K562 (cell line): Measurements from ENCODE around the gene ITPA. TPM values are rescaled to one million over a fixed set of nuclear protein-coding genes. Genes with fewer than 3 reads are reported as not detected.
A peak's percentile ranks its signal among the peaks of the same experiment; 100 is the strongest.

Experiments
- ATAC-seq: fragments of 200-7000 bp; cut with Tn5 transposase; 3 replicates; pipeline ENCODE4 v1.9.1; 2020; ENCODE audit warnings: moderate library complexity
- BruUV-seq: library from RNA; stranded (reverse); fragments of 400-500 nt; replicated peaks from 2 replicates; lab custom pipeline; 2021; lab: Mats Ljungman, UMichigan
- CTCF ChIA-PET: fragments of 300-600 bp; formaldehyde crosslinking; extraction: SDS; loops from one replicate; lab custom pipeline; 2021; ENCODE audit warnings: low intra/inter-chr PET ratio; lab: Yijun Ruan, JAX
- POLR2A ChIA-PET: fragments of 300-600, 350-650 bp; sonication (Branson Sonifier 250); formaldehyde crosslinking; extraction: SDS; loops from one replicate; lab custom pipeline; 2021; ENCODE audit warnings: antibody characterized with exemption, inconsistent platforms; lab: Yijun Ruan, JAX
- DNase-seq, 4 experiments: peaks; one replicate each; pipeline versions ENCODE4 v3.0.0 to v3.0.0-alpha.2; 2011 to 2018; ENCODE audit warnings: low spot score in 3 of 4, mixed read lengths in 3 of 4; ENCODE audit errors: extremely low read depth in 1 of 4
- FAIRE-seq: peaks from 2 replicates; lab custom pipeline; 2011; peaks lifted over from hg19 to GRCh38; lab: Jason Lieb, UNC
- H2AFZ ChIP-seq: 2 replicates; pipeline ENCODE4 v1.6.0; 2011; ENCODE audit warnings: low read depth, low read length, control low read depth, inconsistent platforms
- H3K27ac ChIP-seq: fragments of 200-600 bp; 3 replicates; pipeline ENCODE4 v1.8.0; 2011; ENCODE audit warnings: low read depth, mild to moderate bottlenecking, control low read depth, inconsistent platforms, low read length, moderate library complexity, mixed read lengths; ENCODE audit errors: extremely low read depth
- H3K27me3 ChIP-seq, 2 experiments: fragments of 300-600 bp in 1 of 2; 2 replicates in 1 of 2; 3 replicates in 1 of 2; pipeline versions ENCODE4 v1.6.0 to v1.8.0; 2011; ENCODE audit warnings: inconsistent platforms in 2 of 2, low read length in 2 of 2, mild to moderate bottlenecking in 1 of 2, mixed read lengths in 1 of 2, moderate library complexity in 1 of 2; ENCODE audit not compliant: control insufficient read depth in 2 of 2, insufficient read depth in 2 of 2
- H3K36me3 ChIP-seq: fragments of 300-600 bp; 3 replicates; pipeline ENCODE4 v1.8.0; 2011; ENCODE audit warnings: mild to moderate bottlenecking, low read length, inconsistent platforms; ENCODE audit not compliant: control insufficient read depth, insufficient read depth
- H3K4me1 ChIP-seq, 2 experiments: fragments of 200-600 bp in 1 of 2; replicated peaks in 1 of 2; 2 replicates in 1 of 2; 3 replicates in 1 of 2; pipeline versions ENCODE4 v1.5.1 to v1.8.0; 2011; ENCODE audit warnings: inconsistent platforms in 2 of 2, low read length in 2 of 2, mild to moderate bottlenecking in 1 of 2, mixed read lengths in 1 of 2, moderate library complexity in 1 of 2; ENCODE audit not compliant: control insufficient read depth in 2 of 2, insufficient read depth in 2 of 2
- H3K4me2 ChIP-seq: 2 replicates; pipeline ENCODE4 v1.6.1; 2011; ENCODE audit warnings: low read length, control low read depth, inconsistent platforms, mixed read lengths; ENCODE audit not compliant: insufficient read depth
- H3K4me3 ChIP-seq: fragments of 200-600 bp; sonication (generic), shearing (Covaris generic); 2 replicates; pipeline ENCODE4 v1.5.1; 2016; ENCODE audit warnings: control low read depth, inconsistent platforms
- H3K79me2 ChIP-seq: fragments of 200-600 bp; 3 replicates; pipeline ENCODE4 v1.8.0; 2011; ENCODE audit warnings: low read length, inconsistent platforms; ENCODE audit not compliant: control insufficient read depth, insufficient read depth
- H3K9ac ChIP-seq, 2 experiments: 2 replicates each; pipeline versions ENCODE4 v1.6.0 to v1.6.1; 2011; ENCODE audit warnings: low read depth in 2 of 2, low read length in 2 of 2, control low read depth in 1 of 2, inconsistent platforms in 1 of 2, mild to moderate bottlenecking in 1 of 2, mixed read lengths in 1 of 2; ENCODE audit not compliant: insufficient read depth in 1 of 2
- H3K9me1 ChIP-seq: one replicate; pipeline ENCODE4 v1.6.0; 2011; ENCODE audit warnings: inconsistent platforms, mild to moderate bottlenecking, low read length, moderate library complexity; ENCODE audit not compliant: control insufficient read depth, insufficient read depth
- H3K9me3 ChIP-seq: replicated peaks from 2 replicates; pipeline ENCODE4 v1.5.1; 2011; ENCODE audit warnings: low read depth, low read length, inconsistent platforms; ENCODE audit not compliant: control insufficient read depth, insufficient read depth
- H4K20me1 ChIP-seq: replicated peaks from 2 replicates; pipeline ENCODE4 v1.6.1; 2011; ENCODE audit warnings: low read length, inconsistent platforms, mixed read lengths; ENCODE audit not compliant: control insufficient read depth, insufficient read depth
- HDGF ChIP-seq: fragments of 450-650 bp; IDR thresholded peaks from 2 replicates; pipeline ENCODE4 v1.6.1; 2016
- NFYB ChIP-seq: IDR thresholded peaks from 2 replicates; pipeline ENCODE4 v1.6.1; 2011; ENCODE audit warnings: mild to moderate bottlenecking, moderate library complexity; ENCODE audit not compliant: insufficient read length; ENCODE audit errors: extremely low read depth
- ZNF3 ChIP-seq: fragments of 250-450 bp; sonication (Bioruptor Pico); IDR thresholded peaks from 2 replicates; pipeline ENCODE4 v1.5.0; 2021; ENCODE audit warnings: mild to moderate bottlenecking, moderate library complexity
- ZNF717 ChIP-seq: fragments of 250-450 bp; sonication (Bioruptor Pico); IDR thresholded peaks from 2 replicates; pipeline ENCODE4 v1.5.0; 2021
- ZNF778 ChIP-seq: fragments of 450-650 bp; formaldehyde crosslinking; IDR thresholded peaks from 2 replicates; pipeline ENCODE4 v1.4.0; 2020; ENCODE audit warnings: mild to moderate bottlenecking, moderate library complexity
- WGBS: fragments of 100-300 bp; shearing (Covaris generic); methylation state at CpG from one replicate; pipeline ENCODE4 v1.1.6; 2016; ENCODE audit warnings: low coverage, mixed read lengths; ENCODE audit not compliant: insufficient coverage; ENCODE audit errors: missing lambda C conversion rate; 5-methylcytosine and 5-hydroxymethylcytosine counted together
- in situ Hi-C: fragments of 300-500 bp; cut with MboI; formaldehyde crosslinking; loops from 4 replicates; pipeline ENCODE4 v1.15.0; 2018; ENCODE audit warnings: inconsistent platforms, mixed read lengths
- intact Hi-C: fragments of 100-400 bp; cut with micrococcal nuclease; formaldehyde crosslinking; loops from 2 replicates; pipeline ENCODE4 v1.14.2; 2022
- polyA plus RNA-seq, 8 experiments: library from polyadenylated mRNA; depleted of rRNA in 4 of 8; stranded (reverse) in 5 of 8; unstranded in 3 of 8; fragments of >200 nt; fragmentation: Nextera tagmentation in 2 of 8; fragmentation: Illumina TruSeq in 1 of 8; extraction: Ambion mirVana in 2 of 8; extraction: Trizol in 1 of 8; gene quantifications; 2 replicates each; pipeline versions ENCODE4 v1.2.1 to v1.2.3, GENCODE V29; 2011 to 2014; ENCODE audit warnings: inconsistent platforms in 1 of 8, missing spikeins in 1 of 8
- total RNA-seq, 7 experiments: library from RNA; depleted of rRNA in 6 of 7; stranded (reverse); fragments of >200 nt in 6 of 7; fragmentation: Illumina TruSeq in 2 of 7; extraction: Trizol in 2 of 7; gene quantifications; 2 replicates each; pipeline versions ENCODE4 v1.2.1 to v1.2.3, GENCODE V29; 2011 to 2021; ENCODE audit warnings: low replicate concordance in 1 of 7
- TF ChIP-seq, protein P1 (sequence below): fragments of 450-650 bp; IDR thresholded peaks from 2 replicates; pipeline ENCODE4 v1.7.1; 2018; ENCODE audit warnings: mild to moderate bottlenecking, low read depth; ENCODE audit not compliant: partially characterized antibody

Gene ITPA
- total and polyA plus RNA-seq, 9 of the 15 experiments (the other 6 are each of a cell fraction or from before 2014, with no cell fraction given), result 5.0 to 79.7 (median 36.7) TPM

DNA sequence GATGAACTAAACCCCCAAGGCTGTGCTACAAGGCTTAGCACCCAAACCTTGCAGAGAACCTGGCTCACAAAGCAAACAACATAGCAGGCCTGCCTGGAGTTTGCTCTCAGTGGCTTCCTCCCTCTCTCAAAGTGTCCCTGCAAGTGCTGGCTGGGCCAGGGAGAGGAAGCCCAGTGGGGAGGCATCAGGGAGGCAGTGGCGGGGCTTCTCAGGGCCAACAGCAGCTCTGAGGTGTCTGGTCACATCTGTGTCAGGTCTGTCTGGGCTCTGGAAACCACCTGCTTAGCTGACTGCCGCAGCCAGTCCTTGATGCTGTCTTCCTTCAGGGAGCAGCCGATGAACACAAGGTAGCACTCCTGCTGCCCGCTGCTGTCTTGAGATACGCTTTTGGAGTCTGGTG, 46.4 kb downstream of the ITPA start (continued):
- TF ChIP-seq ZNF778 (CRISPR knock-in tag) (no peak), HDGF (no peak), ZNF717 (CRISPR knock-in tag) (no peak)
- TF ChIP-seq, protein P1, sequence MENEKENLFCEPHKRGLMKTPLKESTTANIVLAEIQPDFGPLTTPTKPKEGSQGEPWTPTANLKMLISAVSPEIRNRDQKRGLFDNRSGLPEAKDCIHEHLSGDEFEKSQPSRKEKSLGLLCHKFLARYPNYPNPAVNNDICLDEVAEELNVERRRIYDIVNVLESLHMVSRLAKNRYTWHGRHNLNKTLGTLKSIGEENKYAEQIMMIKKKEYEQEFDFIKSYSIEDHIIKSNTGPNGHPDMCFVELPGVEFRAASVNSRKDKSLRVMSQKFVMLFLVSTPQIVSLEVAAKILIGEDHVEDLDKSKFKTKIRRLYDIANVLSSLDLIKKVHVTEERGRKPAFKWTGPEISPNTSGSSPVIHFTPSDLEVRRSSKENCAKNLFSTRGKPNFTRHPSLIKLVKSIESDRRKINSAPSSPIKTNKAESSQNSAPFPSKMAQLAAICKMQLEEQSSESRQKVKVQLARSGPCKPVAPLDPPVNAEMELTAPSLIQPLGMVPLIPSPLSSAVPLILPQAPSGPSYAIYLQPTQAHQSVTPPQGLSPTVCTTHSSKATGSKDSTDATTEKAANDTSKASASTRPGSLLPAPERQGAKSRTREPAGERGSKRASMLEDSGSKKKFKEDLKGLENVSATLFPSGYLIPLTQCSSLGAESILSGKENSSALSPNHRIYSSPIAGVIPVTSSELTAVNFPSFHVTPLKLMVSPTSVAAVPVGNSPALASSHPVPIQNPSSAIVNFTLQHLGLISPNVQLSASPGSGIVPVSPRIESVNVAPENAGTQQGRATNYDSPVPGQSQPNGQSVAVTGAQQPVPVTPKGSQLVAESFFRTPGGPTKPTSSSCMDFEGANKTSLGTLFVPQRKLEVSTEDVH, result no peak
- TF ChIP-seq, all 486 proteins: peak for 0

DNA sequence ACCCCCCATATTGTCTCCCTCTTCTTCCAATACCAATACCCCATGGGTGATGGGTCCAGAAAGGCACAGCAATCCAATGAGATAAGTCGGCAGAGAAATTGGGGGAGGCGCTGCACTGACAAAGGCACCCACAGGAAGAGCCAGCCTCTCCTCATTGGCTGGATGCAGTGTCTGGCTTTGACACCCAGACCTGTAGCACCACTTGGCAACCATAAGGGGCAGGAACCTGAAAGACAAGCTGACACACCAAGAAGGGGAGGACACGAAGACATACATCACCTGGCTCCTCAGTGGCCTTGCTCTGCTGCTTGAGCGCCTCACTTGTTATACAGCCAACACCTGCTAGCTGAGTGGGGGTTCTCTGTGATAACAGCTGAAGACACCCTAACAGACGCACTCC, 49.1 kb downstream of the ITPA start:
- no peaks in the 10 kb centered on the region for H3K9me3 ChIP-seq
- H3K4me3 ChIP-seq, result no peak overlapping the region
- no peaks in the 10 kb centered on the region for H3K4me1 ChIP-seq
- H3K79me2 ChIP-seq, result no peaks in the 10 kb centered on the region
- no peak overlapping the region for H3K4me2 ChIP-seq
- no TSS peak for BruUV-seq
- intact Hi-C loops (no loop called here), in situ Hi-C loops (no loop called here)
- ChIA-PET POLR2A (interaction anchor here (0.9 kb wide), 1 partner anchor 437 kb away, joined by 3 read pairs; no protein-coding TSS in a partner anchor), CTCF (no interaction called here)
- no peak overlapping the region for H3K9ac ChIP-seq
- H3K36me3 ChIP-seq, result no peaks in the 10 kb centered on the region
- H3K27ac ChIP-seq, result no peak overlapping the region
- no peaks in the 10 kb centered on the region for H3K9me1 ChIP-seq
- TF ChIP-seq ZNF3 (CRISPR knock-in tag), result no peak
- TF ChIP-seq NFYB, result peak; percentile 5
- H4K20me1 ChIP-seq, result no peaks in the 10 kb centered on the region
- no peaks in the 10 kb centered on the region for H3K27me3 ChIP-seq
- DNase-seq (no peak), FAIRE-seq (no peak), ATAC-seq (no peak)
- no peak overlapping the region for H2AFZ ChIP-seq
- WGBS, result 76% methylated on average over 5 of the region's 5 CpGs
